HG03439 (cell line): ENCODE data around the gene CADM1.

ENCODE experiments used
- ATAC-seq: cut with Tn5 transposase; IDR thresholded peaks from one replicate; pipeline ENCODE4 v1.9.1; 2021; ENCODE audit warnings: mild to moderate bottlenecking, moderate library complexity; ENCODE audit not compliant: unreplicated experiment

CADM1 gene

GRCh38 chr11:115219376-115219775 lies 284.8 kb downstream of the CADM1 start:
- no peak for ATAC-seq

- no peak for ATAC-seq
These were observed 286.4 kb downstream of the CADM1 start for GRCh38 chr11:115217726-115218311.

GRCh38 chr11:115215694-115216617 lies 288.3 kb downstream of the CADM1 start:
- ATAC-seq: no peak

- ATAC-seq: no peak
These were observed 289.5 kb downstream of the CADM1 start for GRCh38 chr11:115214644-115215234.

- no peak for ATAC-seq
These were observed 291.2 kb downstream of the CADM1 start for GRCh38 chr11:115213007-115213406.

GRCh38 chr11:115208808-115209259 lies 295.4 kb downstream of the CADM1 start:
- ATAC-seq: no peak

GRCh38 chr11:115207916-115208315 lies 296.3 kb downstream of the CADM1 start:
- no peak for ATAC-seq

- no peak for ATAC-seq
These were observed 297.0 kb downstream of the CADM1 start for GRCh38 chr11:115207166-115207591.

- ATAC-seq: no peak
These were observed 297.7 kb downstream of the CADM1 start for GRCh38 chr11:115206365-115207022.

- ATAC-seq: no peak
These were observed 301.2 kb downstream of the CADM1 start for GRCh38 chr11:115202900-115203552.

- ATAC-seq: no peak
These were observed 302.1 kb downstream of the CADM1 start for GRCh38 chr11:115202074-115202473.

GRCh38 chr11:115201111-115201792 lies 303.0 kb downstream of the CADM1 start:
- ATAC-seq: no peak

GRCh38 chr11:115199481-115200069 lies 304.6 kb downstream of the CADM1 start:
- no peak for ATAC-seq

- ATAC-seq: no peak
These were observed 305.9 kb downstream of the CADM1 start for GRCh38 chr11:115198321-115198741.

- ATAC-seq: no peak
These were observed 306.8 kb downstream of the CADM1 start for GRCh38 chr11:115197433-115197832.

GRCh38 chr11:115197031-115197430 lies 307.2 kb downstream of the CADM1 start:
- ATAC-seq: no peak

- ATAC-seq: peak; percentile 66
These were observed 309.5 kb downstream of the CADM1 start for GRCh38 chr11:115194802-115195110.

GRCh38 chr11:115193914-115194801 lies 310.1 kb downstream of the CADM1 start:
- ATAC-seq: peak; percentile 89

- no peak for ATAC-seq
These were observed 312.5 kb downstream of the CADM1 start for GRCh38 chr11:115191761-115192160.
